Stimulated activated CD8-positive, alpha-beta memory T cell treated with anti-CD3 and anti-CD28 coated beads, Interleukin-15, amount 100 ng/mL, for 4 hours (primary cell): Measurements from ENCODE around the gene RNASE8.

Experiments used
- DNase-seq, 2 donors: peaks; one replicate each; pipeline ENCODE4 v3.0.0-alpha.2; 2020; ENCODE audit warnings: low read depth in 2 of 2

RNASE8 gene

GRCh38 chr14:21072781-21073339, 15.2 kb downstream of the RNASE8 start:
- no peak for DNase-seq

GRCh38 chr14:21073921-21074320, 16.3 kb downstream of the RNASE8 start:
- DNase-seq, result no peak

GRCh38 chr14:21074398-21075272, 17.0 kb downstream of the RNASE8 start:
- DNase-seq, result no peak

- no peak for DNase-seq
Measured at GRCh38 chr14:21075719-21076437, 18.3 kb downstream of the RNASE8 start.

- no peak for DNase-seq
Measured at GRCh38 chr14:21077672-21078071, 20.1 kb downstream of the RNASE8 start.

GRCh38 chr14:21078287-21078686, 20.7 kb downstream of the RNASE8 start:
- no peak for DNase-seq

- DNase-seq, result no peak
Measured at GRCh38 chr14:21078726-21079125, 21.1 kb downstream of the RNASE8 start.

- no peak for DNase-seq
Measured at GRCh38 chr14:21081521-21082142, 24.0 kb downstream of the RNASE8 start.

- no peak for DNase-seq
Measured at GRCh38 chr14:21083565-21084325, 26.1 kb downstream of the RNASE8 start.

GRCh38 chr14:21084396-21084795, 26.8 kb downstream of the RNASE8 start:
- no peak for DNase-seq

GRCh38 chr14:21084998-21085853, 27.6 kb downstream of the RNASE8 start:
- no peak for DNase-seq

- no peak for DNase-seq
Measured at GRCh38 chr14:21086908-21087293, 29.3 kb downstream of the RNASE8 start.

GRCh38 chr14:21087294-21088091, 29.9 kb downstream of the RNASE8 start:
- peak in 1 of 2 donors; percentile 33 for DNase-seq

GRCh38 chr14:21088687-21089086, 31.1 kb downstream of the RNASE8 start:
- no peak for DNase-seq

GRCh38 chr14:21089271-21089670, 31.6 kb downstream of the RNASE8 start:
- DNase-seq, result no peak

GRCh38 chr14:21089877-21090193, 32.2 kb downstream of the RNASE8 start:
- no peak for DNase-seq

- no peak for DNase-seq
Measured at GRCh38 chr14:21090194-21090939, 32.7 kb downstream of the RNASE8 start.

GRCh38 chr14:21090940-21091663, 33.5 kb downstream of the RNASE8 start:
- no peak for DNase-seq
